ENCODE results near the gene FRS3.

Gene FRS3

GRCh38 chr6:41815587-41815986 is 35.9 kb upstream of the FRS3 start:
- H3K9ac ChIP-seq (ENCODE audit: low read length), result no peak overlapping the region
- H3K79me1 ChIP-seq (replicated peaks; ENCODE audit: low read length, poor library complexity, severe bottlenecking), result peaks cover 1% of the 10 kb centered on the region
- no peaks in the 10 kb centered on the region for H3K9me3 ChIP-seq (ENCODE audit: control insufficient read depth, low read length)
- H3K4me2 ChIP-seq (ENCODE audit: low read length, poor library complexity, severe bottlenecking), result no peak overlapping the region
- no peak overlapping the region for H2AK5ac ChIP-seq (ENCODE audit: low read length, severe bottlenecking)
- H2BK120ac ChIP-seq (ENCODE audit: low read depth, low read length), result no peak overlapping the region
- H2BK5ac ChIP-seq (ENCODE audit: low read depth, low read length, poor library complexity, severe bottlenecking), result no peak overlapping the region
- H2BK15ac ChIP-seq (ENCODE audit: low read depth, poor library complexity, severe bottlenecking), result no peak overlapping the region
- H2BK12ac ChIP-seq (ENCODE audit: low read length in 2 of 2), result no peak overlapping the region
- H3K27ac ChIP-seq (ENCODE audit: low read length, poor library complexity, severe bottlenecking), result no peak overlapping the region
- no peaks in the 10 kb centered on the region for H3K27me3 ChIP-seq (ENCODE audit: control insufficient read depth in 1 of 2, insufficient read depth in 1 of 2, low read length in 2 of 2)
- no peak overlapping the region for H4K8ac ChIP-seq (ENCODE audit: low read length)
- WGBS, result 95% methylated on average over 1 of the region's 1 CpG
- no peak overlapping the region for H3K4me3 ChIP-seq (ENCODE audit: insufficient read depth in 1 of 2, low read depth in 1 of 2, low read length in 2 of 2)
- H3K36me3 ChIP-seq (ENCODE audit: control insufficient read depth in 1 of 2, insufficient read depth in 2 of 2, low read depth in 1 of 2, low read length in 2 of 2), result no peaks in the 10 kb centered on the region
- no peak overlapping the region for H4K91ac ChIP-seq (ENCODE audit: low read length)
- no peak overlapping the region for H3K14ac ChIP-seq (ENCODE audit: low read length in 2 of 2)
- no peak overlapping the region for H3K18ac ChIP-seq (ENCODE audit: low read depth in 1 of 2, low read length in 2 of 2)
- H3K23ac ChIP-seq (ENCODE audit: low read length in 2 of 2), result no peak overlapping the region
- no peak overlapping the region for H3K4ac ChIP-seq (ENCODE audit: low read depth in 1 of 2, low read length in 2 of 2)
- H2AFZ ChIP-seq (ENCODE audit: low read depth, low read length), result no peak overlapping the region
- H3K4me1 ChIP-seq (ENCODE audit: control insufficient read depth, insufficient read depth, low read depth, low read length), result no peaks in the 10 kb centered on the region
- no peak for DNase-seq

- H3K4ac ChIP-seq (ENCODE audit: low read depth in 1 of 2, low read length in 2 of 2), result no peak overlapping the region
- no peak for DNase-seq
- H3K79me1 ChIP-seq (replicated peaks; ENCODE audit: low read length, poor library complexity, severe bottlenecking), result peaks cover 1% of the 10 kb centered on the region
- H3K36me3 ChIP-seq (ENCODE audit: control insufficient read depth in 1 of 2, insufficient read depth in 2 of 2, low read depth in 1 of 2, low read length in 2 of 2), result no peaks in the 10 kb centered on the region
- no peak overlapping the region for H2BK15ac ChIP-seq (ENCODE audit: low read depth, poor library complexity, severe bottlenecking)
- no peak overlapping the region for H3K14ac ChIP-seq (ENCODE audit: low read length in 2 of 2)
- no peak overlapping the region for H4K91ac ChIP-seq (ENCODE audit: low read length)
- H2BK120ac ChIP-seq (ENCODE audit: low read depth, low read length), result no peak overlapping the region
- WGBS, result 93% methylated on average over 4 of the region's 4 CpGs
- H3K23ac ChIP-seq (ENCODE audit: low read length in 2 of 2), result no peak overlapping the region
- no peak overlapping the region for H2BK12ac ChIP-seq (ENCODE audit: low read length in 2 of 2)
- H3K4me2 ChIP-seq (ENCODE audit: low read length, poor library complexity, severe bottlenecking), result no peak overlapping the region
- H2AK5ac ChIP-seq (ENCODE audit: low read length, severe bottlenecking), result no peak overlapping the region
- no peaks in the 10 kb centered on the region for H3K9me3 ChIP-seq (ENCODE audit: control insufficient read depth, low read length)
- no peak overlapping the region for H3K9ac ChIP-seq (ENCODE audit: low read length)
- no peak overlapping the region for H3K27ac ChIP-seq (ENCODE audit: low read length, poor library complexity, severe bottlenecking)
- H2BK5ac ChIP-seq (ENCODE audit: low read depth, low read length, poor library complexity, severe bottlenecking), result no peak overlapping the region
- no peak overlapping the region for H3K4me3 ChIP-seq (ENCODE audit: insufficient read depth in 1 of 2, low read depth in 1 of 2, low read length in 2 of 2)
- no peaks in the 10 kb centered on the region for H3K27me3 ChIP-seq (ENCODE audit: control insufficient read depth in 1 of 2, insufficient read depth in 1 of 2, low read length in 2 of 2)
- H2AFZ ChIP-seq (ENCODE audit: low read depth, low read length), result no peak overlapping the region
- H4K8ac ChIP-seq (ENCODE audit: low read length), result no peak overlapping the region
- H3K18ac ChIP-seq (ENCODE audit: low read depth in 1 of 2, low read length in 2 of 2), result no peak overlapping the region
- no peaks in the 10 kb centered on the region for H3K4me1 ChIP-seq (ENCODE audit: control insufficient read depth, insufficient read depth, low read depth, low read length)
These were observed 34.9 kb upstream of the FRS3 start for GRCh38 chr6:41814629-41815028.

GRCh38 chr6:41813956-41814355 is 34.3 kb upstream of the FRS3 start:
- no peak overlapping the region for H4K8ac ChIP-seq (ENCODE audit: low read length)
- H2BK15ac ChIP-seq (ENCODE audit: low read depth, poor library complexity, severe bottlenecking), result no peak overlapping the region
- H3K9ac ChIP-seq (ENCODE audit: low read length), result no peak overlapping the region
- no peaks in the 10 kb centered on the region for H3K27me3 ChIP-seq (ENCODE audit: control insufficient read depth in 1 of 2, insufficient read depth in 1 of 2, low read length in 2 of 2)
- no peak overlapping the region for H3K4me2 ChIP-seq (ENCODE audit: low read length, poor library complexity, severe bottlenecking)
- no peak overlapping the region for H4K91ac ChIP-seq (ENCODE audit: low read length)
- no peaks in the 10 kb centered on the region for H3K9me3 ChIP-seq (ENCODE audit: control insufficient read depth, low read length)
- no peak overlapping the region for H3K4me3 ChIP-seq (ENCODE audit: insufficient read depth in 1 of 2, low read depth in 1 of 2, low read length in 2 of 2)
- no peak overlapping the region for H3K27ac ChIP-seq (ENCODE audit: low read length, poor library complexity, severe bottlenecking)
- H3K36me3 ChIP-seq (ENCODE audit: control insufficient read depth in 1 of 2, insufficient read depth in 2 of 2, low read depth in 1 of 2, low read length in 2 of 2), result no peaks in the 10 kb centered on the region
- H3K4ac ChIP-seq (ENCODE audit: low read depth in 1 of 2, low read length in 2 of 2), result no peak overlapping the region
- no peak overlapping the region for H2BK12ac ChIP-seq (ENCODE audit: low read length in 2 of 2)
- no peak overlapping the region for H3K23ac ChIP-seq (ENCODE audit: low read length in 2 of 2)
- no peak for DNase-seq
- H2AK5ac ChIP-seq (ENCODE audit: low read length, severe bottlenecking), result no peak overlapping the region
- no peak overlapping the region for H2AFZ ChIP-seq (ENCODE audit: low read depth, low read length)
- no peaks in the 10 kb centered on the region for H3K4me1 ChIP-seq (ENCODE audit: control insufficient read depth, insufficient read depth, low read depth, low read length)
- no peak overlapping the region for H3K14ac ChIP-seq (ENCODE audit: low read length in 2 of 2)
- H3K18ac ChIP-seq (ENCODE audit: low read depth in 1 of 2, low read length in 2 of 2), result no peak overlapping the region
- no peak overlapping the region for H2BK120ac ChIP-seq (ENCODE audit: low read depth, low read length)
- H3K79me1 ChIP-seq (replicated peaks; ENCODE audit: low read length, poor library complexity, severe bottlenecking), result peaks cover 1% of the 10 kb centered on the region
- no CpG with 5 or more reads among the region's 2 CpGs for WGBS
- H2BK5ac ChIP-seq (ENCODE audit: low read depth, low read length, poor library complexity, severe bottlenecking), result no peak overlapping the region

- no peak overlapping the region for H4K91ac ChIP-seq (ENCODE audit: low read length)
- no peak overlapping the region for H4K8ac ChIP-seq (ENCODE audit: low read length)
- no peak overlapping the region for H2BK120ac ChIP-seq (ENCODE audit: low read depth, low read length)
- no peak overlapping the region for H3K4me3 ChIP-seq (ENCODE audit: insufficient read depth in 1 of 2, low read depth in 1 of 2, low read length in 2 of 2)
- H3K4me1 ChIP-seq (ENCODE audit: control insufficient read depth, insufficient read depth, low read depth, low read length), result no peaks in the 10 kb centered on the region
- H2BK15ac ChIP-seq (ENCODE audit: low read depth, poor library complexity, severe bottlenecking), result no peak overlapping the region
- no peak overlapping the region for H3K4me2 ChIP-seq (ENCODE audit: low read length, poor library complexity, severe bottlenecking)
- peaks cover 1% of the 10 kb centered on the region for H3K79me1 ChIP-seq (replicated peaks; ENCODE audit: low read length, poor library complexity, severe bottlenecking)
- H3K27me3 ChIP-seq (ENCODE audit: control insufficient read depth in 1 of 2, insufficient read depth in 1 of 2, low read length in 2 of 2), result no peaks in the 10 kb centered on the region
- no peaks in the 10 kb centered on the region for H3K36me3 ChIP-seq (ENCODE audit: control insufficient read depth in 1 of 2, insufficient read depth in 2 of 2, low read depth in 1 of 2, low read length in 2 of 2)
- H3K23ac ChIP-seq (ENCODE audit: low read length in 2 of 2), result no peak overlapping the region
- no peaks in the 10 kb centered on the region for H3K9me3 ChIP-seq (ENCODE audit: control insufficient read depth, low read length)
- H2AK5ac ChIP-seq (ENCODE audit: low read length, severe bottlenecking), result no peak overlapping the region
- no peak for DNase-seq
- no peak overlapping the region for H3K27ac ChIP-seq (ENCODE audit: low read length, poor library complexity, severe bottlenecking)
- no peak overlapping the region for H3K14ac ChIP-seq (ENCODE audit: low read length in 2 of 2)
- H2BK12ac ChIP-seq (ENCODE audit: low read length in 2 of 2), result no peak overlapping the region
- WGBS, result 93% methylated on average over 2 of the region's 2 CpGs
- H3K4ac ChIP-seq (ENCODE audit: low read depth in 1 of 2, low read length in 2 of 2), result no peak overlapping the region
- no peak overlapping the region for H3K18ac ChIP-seq (ENCODE audit: low read depth in 1 of 2, low read length in 2 of 2)
- no peak overlapping the region for H3K9ac ChIP-seq (ENCODE audit: low read length)
- no peak overlapping the region for H2BK5ac ChIP-seq (ENCODE audit: low read depth, low read length, poor library complexity, severe bottlenecking)
- no peak overlapping the region for H2AFZ ChIP-seq (ENCODE audit: low read depth, low read length)
These were observed 33.8 kb upstream of the FRS3 start for GRCh38 chr6:41813469-41813868.
